NCI-H146 treated with DMSO at 0.1 percent for 48 hours (cell line): ENCODE measurements around the gene ATP8B2.
"Not testable (repeated sequence)": the region's sequence is repeated elsewhere in the genome, so short reads cannot be mapped to it uniquely, and the experiment has no call there.

Experiments used
- DNase-seq: peaks from one replicate; lab custom pipeline; 2025; ENCODE audit not compliant: unreplicated experiment; lab: John Stamatoyannopoulos, UW

ATP8B2 gene

GRCh38 chr1:154321609-154321934 is 3.8 kb upstream of the ATP8B2 start:
- not testable (repeated sequence) for DNase-seq

GRCh38 chr1:154323493-154323892 is 1.8 kb upstream of the ATP8B2 start:
- DNase-seq = no peak

- DNase-seq = no peak
These were observed 1.1 kb upstream of the ATP8B2 start for GRCh38 chr1:154324241-154324640.

GRCh38 chr1:154325583-154326545 is 539 bp downstream of the ATP8B2 start:
- DNase-seq = no peak

GRCh38 chr1:154326546-154327465 is 1.5 kb downstream of the ATP8B2 start:
- DNase-seq = no peak

- DNase-seq = no peak
These were observed 2.4 kb downstream of the ATP8B2 start for GRCh38 chr1:154327466-154328317.

GRCh38 chr1:154328318-154329151 is 3.2 kb downstream of the ATP8B2 start:
- peak; percentile 60 for DNase-seq

- no peak for DNase-seq
These were observed 3.8 kb downstream of the ATP8B2 start for GRCh38 chr1:154329152-154329521.

- no peak for DNase-seq
These were observed 4.3 kb downstream of the ATP8B2 start for GRCh38 chr1:154329551-154330131.

- DNase-seq = no peak
These were observed 5.3 kb downstream of the ATP8B2 start for GRCh38 chr1:154330669-154331068.

- no peak for DNase-seq
These were observed 9.0 kb downstream of the ATP8B2 start for GRCh38 chr1:154334079-154335024.

GRCh38 chr1:154335025-154335714 is 9.8 kb downstream of the ATP8B2 start:
- peak; percentile 33 for DNase-seq

GRCh38 chr1:154337253-154337894 is 12.0 kb downstream of the ATP8B2 start:
- DNase-seq = no peak

- DNase-seq = no peak
These were observed 13.6 kb downstream of the ATP8B2 start for GRCh38 chr1:154338875-154339274.

GRCh38 chr1:154341366-154341765 is 16.0 kb downstream of the ATP8B2 start:
- not testable (repeated sequence) for DNase-seq

GRCh38 chr1:154342132-154342531 is 16.8 kb downstream of the ATP8B2 start:
- no peak for DNase-seq

GRCh38 chr1:154342836-154343472 is 17.6 kb downstream of the ATP8B2 start:
- no peak for DNase-seq
